ENCODE data around the gene SLC4A8.

DNA sequence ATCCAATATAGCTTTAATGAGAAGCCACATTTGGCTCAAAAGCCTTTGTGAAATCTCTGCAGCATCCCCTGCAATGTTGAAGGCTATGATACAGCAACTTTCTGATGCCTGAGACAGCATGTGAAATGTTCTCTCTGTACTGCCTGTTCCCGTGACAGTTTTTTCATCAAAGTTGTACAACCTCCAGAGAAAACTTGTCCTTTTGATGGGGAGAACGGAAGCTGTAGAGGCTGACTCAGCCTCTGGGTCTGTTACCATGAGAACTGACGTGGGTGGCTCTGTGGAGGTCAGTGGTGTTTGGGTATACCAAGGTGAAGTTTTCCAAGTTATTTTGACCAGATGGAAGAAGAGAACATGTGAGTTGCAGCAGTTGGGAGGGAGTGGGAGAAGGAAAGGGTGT, 17.0 kb downstream of the SLC4A8 start:
- TF ChIP-seq CTCF (IDR thresholded peaks at IDR 0.05) = no peak
- TF ChIP-seq POLR2A (IDR thresholded peaks at IDR 0.05) = no peak
